ENCODE measurements around the gene BLOC1S1.
"Not testable (repeated sequence)": the region's sequence is repeated elsewhere in the genome, so short reads cannot be mapped to it uniquely, and the experiment has no call there.

Gene BLOC1S1

DNA sequence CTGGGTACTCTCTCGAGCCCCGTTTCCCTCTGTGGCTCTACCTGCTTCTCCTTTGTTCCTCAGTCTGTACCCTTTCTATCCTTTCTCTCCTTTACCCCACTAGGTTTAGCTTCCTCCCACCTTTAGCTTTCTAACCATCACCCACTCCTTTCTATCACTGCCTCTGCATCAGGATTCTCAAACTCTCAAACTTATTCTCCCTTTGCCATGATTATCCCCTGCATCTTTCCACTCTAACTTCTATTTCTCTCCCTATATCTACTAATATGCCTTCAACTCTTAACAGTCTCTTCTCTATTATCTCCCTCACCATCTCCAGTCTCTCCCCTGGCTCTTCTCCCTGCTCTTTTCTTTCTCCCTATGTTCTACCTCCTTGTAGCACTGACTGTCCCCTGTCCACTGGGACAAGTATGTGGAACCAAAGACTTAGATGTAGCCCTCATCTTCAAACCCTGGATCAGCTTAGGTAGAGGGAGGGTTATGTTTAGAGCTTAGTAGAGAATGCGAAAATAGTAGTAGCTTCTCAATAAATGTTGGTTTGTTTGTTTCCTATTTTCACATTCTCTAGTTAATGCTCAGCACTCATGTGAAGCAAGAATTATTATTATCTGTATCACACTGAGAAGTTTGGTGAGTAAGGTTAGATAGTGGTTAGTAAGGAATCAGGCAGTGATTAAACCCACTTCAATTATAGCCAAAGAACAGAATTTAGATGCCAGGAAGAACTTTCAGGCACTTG, 30.5 kb downstream of the BLOC1S1 start:
- DNase-seq, result no peak

DNA sequence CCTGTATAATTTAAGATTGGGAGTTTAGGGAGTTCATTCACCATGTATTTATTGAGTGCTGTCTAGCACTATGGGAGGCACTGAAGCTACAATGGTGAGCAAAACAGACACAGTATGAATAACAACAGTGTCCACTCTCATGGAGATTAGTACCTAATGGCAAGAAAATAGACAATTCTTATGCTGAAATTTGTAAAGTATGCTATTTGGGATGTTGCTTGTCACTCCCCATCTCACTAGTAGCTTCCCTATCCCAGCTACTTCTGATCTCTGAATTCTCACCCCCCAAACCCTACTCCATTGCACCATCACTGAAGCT, 31.0 kb downstream of the BLOC1S1 start:
- no peak for DNase-seq

DNA sequence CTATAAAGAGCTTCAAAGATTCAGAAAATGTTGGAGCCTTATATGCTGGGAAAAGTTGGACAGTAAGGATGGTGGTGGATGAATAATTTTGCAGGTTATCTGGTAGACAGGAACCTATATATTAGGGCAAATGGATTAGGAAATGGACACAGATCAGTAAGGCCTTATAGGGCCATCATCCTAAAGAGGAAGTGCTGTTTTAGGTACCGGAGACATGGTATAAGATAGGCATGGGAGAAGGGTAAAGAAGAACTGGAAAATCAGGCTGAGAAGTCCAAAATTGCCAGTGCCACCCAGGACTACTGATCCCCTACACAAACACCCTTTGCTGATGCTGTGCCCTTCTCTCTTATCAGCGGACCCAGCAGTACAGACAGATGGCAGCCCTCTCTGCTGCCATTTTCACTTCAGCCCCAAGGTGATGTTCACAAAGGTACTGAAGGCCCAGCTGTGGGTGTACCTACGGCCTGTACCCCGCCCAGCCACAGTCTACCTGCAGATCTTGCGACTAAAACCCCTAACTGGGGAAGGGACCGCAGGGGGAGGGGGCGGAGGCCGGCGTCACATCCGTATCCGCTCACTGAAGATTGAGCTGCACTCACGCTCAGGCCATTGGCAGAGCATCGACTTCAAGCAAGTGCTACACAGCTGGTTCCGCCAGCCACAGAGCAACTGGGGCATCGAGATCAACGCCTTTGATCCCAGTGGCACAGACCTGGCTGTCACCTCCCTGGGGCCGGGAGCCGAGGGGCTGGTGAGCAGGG, 32.6 kb downstream of the BLOC1S1 start:
- DNase-seq, result no peak

DNA sequence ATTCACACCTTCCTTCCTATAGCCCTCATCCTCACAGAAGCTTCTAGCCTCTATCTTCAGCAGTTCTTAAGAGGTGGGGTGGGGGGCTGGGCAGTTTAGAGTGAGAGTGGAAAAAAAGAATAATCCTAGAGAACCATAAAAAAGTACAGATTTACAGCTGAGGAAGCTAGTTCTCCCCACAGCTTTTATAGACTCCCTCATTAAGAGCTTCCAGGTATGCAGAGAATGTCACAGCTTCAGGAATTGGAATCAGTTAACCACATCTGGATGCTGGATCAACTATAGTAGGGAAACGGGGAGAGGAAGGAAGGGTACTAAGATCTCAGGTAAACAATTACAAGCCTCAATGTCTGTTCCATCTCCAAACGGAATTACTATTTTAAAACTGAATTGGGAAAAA, 39.4 kb downstream of the BLOC1S1 start:
- DNase-seq, result no peak

DNA sequence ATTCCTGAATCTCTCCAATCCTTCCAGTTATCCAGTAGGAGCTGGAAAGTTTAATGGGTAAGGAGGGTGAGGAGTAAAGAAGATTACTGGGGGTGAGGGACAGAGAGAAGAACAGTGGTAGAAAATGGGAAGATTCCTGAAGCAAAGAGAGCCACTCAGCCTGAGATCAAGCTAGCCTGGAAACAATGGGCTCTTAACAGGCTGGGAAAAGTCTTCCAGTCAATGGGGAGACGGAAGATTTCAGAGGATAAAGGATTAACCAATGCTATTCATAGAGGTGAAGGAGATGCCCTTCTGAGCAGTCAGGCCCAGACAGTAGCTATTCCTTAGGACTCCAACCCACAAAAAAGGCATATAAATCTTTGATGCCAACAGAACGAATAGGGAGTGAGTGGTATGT, 41.9 kb downstream of the BLOC1S1 start:
- DNase-seq, result no peak

DNA sequence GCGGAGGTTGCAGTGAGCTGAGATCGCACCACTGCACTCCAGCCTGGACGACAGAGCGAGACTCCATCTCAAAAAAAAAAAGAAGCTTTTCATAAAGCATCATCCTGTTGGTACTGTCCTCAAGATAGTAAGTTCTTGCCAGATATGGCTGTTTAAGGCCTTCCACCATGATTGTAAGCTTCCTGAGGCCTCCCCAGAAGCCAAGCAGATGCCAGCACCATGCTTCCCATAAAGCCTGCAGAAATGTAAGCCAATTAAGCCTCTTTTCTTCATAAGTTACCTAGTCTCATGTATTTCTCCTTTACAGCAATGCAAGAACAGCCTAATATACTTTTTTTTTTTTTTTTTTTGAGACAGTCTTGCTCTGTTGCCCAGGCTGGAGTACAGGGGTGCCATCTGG, 42.7 kb downstream of the BLOC1S1 start:
- DNase-seq, result not testable (repeated sequence)

DNA sequence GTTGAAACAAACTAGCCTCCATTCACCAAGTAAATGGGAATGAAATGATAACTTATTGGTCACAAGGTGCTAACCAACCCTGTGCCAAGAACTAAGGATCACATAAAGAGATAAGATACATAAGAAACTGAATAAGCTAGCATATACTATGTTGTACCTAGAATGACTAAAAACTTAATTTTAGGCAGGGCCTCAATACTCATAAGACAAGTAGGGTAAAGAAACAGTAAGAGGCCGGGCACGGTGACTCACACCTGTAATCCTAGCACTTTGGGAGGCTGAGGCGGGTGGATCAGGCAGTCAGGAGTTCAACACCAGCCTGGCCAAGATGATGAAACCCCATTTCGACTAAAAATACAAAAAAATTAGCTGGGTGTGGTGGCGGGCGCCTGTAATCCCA, 44.8 kb downstream of the BLOC1S1 start:
- DNase-seq, result no peak

DNA sequence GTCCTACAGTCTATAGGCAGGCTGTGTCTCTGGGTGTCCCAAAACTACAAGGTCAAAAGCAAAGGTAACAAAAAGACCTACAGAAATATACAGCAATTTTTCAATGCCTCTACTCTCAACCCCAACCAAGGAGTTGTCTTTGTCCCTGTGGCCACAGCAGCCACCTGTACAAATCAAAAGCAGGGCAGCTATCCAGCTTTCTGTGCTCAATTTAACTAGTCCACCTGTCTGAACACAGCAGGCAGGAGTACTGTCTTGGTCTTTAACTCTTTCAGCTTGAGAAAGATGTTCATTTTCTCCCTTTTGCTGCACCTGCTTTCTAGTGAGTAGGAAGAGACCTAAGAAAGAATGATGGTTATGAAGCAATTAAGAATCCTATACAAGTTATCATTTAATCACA, 46.8 kb downstream of the BLOC1S1 start:
- no peak for DNase-seq

DNA sequence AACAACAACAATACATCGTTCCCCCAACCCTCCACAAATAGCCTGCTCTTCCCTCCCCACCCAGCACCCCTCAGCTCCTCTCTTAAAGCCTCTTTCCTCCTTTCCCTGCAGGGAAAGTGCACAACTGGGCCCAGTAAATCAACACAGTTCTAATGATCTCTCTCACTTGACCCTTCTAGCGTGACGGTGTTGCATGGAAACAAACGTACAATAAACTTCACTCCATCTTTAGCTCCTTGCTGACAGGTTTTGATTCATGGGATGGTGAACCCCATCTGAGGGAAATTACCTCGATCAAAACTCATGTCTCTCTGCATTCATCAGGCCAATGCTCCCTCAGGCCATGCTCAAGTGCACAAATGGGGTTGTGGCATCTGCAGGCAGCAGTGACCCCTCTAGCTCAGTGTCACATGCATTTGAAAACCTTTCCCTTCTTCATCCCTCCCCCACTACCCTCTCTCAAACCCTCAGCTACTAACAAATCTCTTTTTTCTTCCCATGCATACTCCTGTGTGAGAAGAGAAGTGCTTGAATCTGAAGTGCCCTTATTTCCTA, 50.0 kb downstream of the BLOC1S1 start:
- no peak for DNase-seq

DNA sequence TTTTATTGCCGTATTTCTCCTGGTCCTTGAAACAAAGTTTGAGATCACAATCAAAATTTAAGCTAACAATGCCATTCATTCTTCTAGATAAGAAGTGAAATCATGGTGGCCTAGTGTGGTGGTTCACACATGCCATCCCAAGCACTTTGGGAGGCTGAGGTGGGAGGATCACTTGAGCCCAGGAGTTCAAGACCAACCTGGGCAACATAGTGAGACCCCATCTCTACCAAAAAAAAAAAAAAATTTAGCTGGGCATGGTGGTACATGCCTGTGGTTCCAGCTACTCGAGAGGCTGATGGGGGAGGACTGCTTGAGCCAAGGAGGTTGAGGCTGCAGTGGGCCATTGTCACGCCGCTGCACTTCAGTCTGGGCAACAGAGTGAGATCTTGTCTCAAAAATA, 51.3 kb downstream of the BLOC1S1 start:
- DNase-seq, result no peak

Measured in SHP77 treated with DMSO at 0.1 percent for 48 hours (cell line).